NCI-H345 (cell line): ENCODE measurements around the gene SCN4B.

ENCODE experiments used
- DNase-seq: peaks from one replicate; lab custom pipeline; 2025; lab: John Stamatoyannopoulos, UW

Gene SCN4B

GRCh38 chr11:118174006-118174567 lies 21.5 kb upstream of the SCN4B start:
- DNase-seq, result no peak

GRCh38 chr11:118172356-118172755 lies 19.7 kb upstream of the SCN4B start:
- DNase-seq, result no peak

DNA sequence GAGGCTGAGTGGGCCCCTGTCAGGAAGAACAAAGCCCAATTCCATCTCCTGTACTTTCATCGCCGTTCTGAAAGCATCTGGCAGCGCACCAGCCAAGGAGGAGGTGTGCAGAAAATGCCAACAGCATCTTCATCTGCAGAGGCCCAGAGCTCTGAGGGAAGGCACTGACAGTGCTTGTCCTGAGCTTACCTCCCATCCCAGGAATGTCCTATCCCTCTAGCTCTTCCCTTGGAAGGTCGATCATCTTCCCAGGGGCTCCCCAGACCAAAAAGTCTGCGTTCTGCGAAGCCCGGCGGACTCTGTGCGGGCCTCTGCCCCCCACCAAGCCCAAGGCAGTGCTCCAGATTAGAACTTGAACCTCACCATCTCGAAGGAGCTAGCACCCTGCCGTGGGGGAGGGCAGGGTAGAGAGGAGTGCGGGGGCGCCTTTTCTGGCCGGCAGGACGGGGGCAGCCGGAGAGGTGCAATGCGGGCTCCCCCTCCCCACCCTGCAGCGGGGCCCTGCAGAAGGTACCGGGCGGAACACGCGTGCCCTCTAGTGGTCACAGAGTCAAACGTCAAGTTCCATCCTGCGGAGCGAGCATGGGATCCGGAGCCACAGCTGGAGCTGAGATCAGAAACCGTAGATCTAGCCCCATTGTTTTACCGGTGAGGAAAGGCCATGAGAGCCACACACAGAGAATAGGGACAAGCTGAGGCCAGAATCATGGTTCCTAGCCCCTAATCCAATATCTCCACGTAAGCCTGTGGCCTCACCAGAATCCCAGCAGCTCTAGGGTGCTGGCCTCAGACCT lies 18.8 kb upstream of the SCN4B start:
- DNase-seq, result peak; percentile 81

- DNase-seq, result no peak
Measured at GRCh38 chr11:118170882-118171268, 18.3 kb upstream of the SCN4B start.

- no peak for DNase-seq
Measured at GRCh38 chr11:118170231-118170630, 17.6 kb upstream of the SCN4B start.

- no peak for DNase-seq
Measured at GRCh38 chr11:118169300-118170140, 16.9 kb upstream of the SCN4B start.

DNA sequence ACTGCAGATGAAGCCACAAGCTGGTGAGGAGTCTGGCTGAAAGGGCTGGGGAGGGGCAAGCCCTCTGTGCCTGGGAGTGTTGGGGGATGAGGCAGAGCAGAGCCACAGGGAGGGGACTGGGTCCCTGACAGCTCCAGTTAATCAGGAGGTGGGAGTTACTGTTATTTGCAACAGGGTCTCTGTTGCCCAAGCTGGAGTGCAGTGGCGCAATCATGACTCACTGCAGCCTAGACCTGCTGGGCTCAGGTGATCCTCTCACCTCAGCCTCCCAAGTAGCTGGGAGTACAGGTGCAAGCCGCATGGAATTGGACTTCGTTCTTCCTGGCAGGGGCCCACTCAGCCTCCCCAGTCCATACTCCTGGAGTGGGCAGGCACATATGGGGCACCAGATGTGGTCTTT lies 16.1 kb upstream of the SCN4B start:
- DNase-seq, result no peak

DNA sequence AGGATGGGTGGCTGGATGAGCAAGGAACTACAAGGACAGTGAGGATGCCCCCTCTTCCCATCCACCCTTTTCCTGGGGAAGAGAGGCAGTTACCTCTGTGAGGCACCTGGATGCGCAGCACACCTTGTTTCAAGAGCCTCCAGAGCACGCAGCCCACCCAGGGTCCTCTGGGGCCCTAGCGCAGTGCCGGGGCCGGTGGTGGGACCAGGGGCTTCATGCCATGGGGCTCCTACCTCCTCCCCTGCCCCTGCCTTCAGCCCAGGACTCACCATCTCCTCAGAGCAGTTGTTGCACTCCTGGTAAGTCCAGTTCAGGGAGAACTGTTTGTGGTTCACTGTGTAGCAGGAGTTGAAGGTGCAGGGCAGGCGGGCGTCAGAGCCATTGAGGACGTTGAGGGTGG lies 15.7 kb upstream of the SCN4B start:
- DNase-seq, result no peak

- DNase-seq, result no peak
Measured at GRCh38 chr11:118167906-118168305, 15.3 kb upstream of the SCN4B start.

GRCh38 chr11:118167253-118167652 lies 14.6 kb upstream of the SCN4B start:
- DNase-seq, result no peak

DNA sequence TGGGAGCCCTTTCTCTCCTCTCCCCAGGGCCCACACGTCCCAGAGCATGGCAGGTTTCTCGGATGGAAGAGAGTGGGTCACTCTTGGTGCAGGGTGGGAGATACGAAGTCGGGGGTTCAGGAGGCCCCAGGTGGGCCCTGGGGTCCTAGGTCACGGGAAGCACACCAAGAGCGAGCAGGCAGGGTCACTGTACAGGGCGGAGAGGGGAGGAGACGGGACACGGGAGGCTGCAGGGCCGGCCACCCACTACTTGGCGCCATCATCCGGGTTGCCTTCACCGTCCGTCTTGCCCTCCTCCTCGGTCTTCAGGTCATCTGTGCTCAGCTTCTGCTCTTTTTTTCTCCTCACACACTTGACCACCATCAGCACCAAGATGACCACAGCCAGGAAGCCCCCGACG lies 14.0 kb upstream of the SCN4B start:
- no peak for DNase-seq

- no peak for DNase-seq
Measured at GRCh38 chr11:118164885-118165284, 12.3 kb upstream of the SCN4B start.

- no peak for DNase-seq
Measured at GRCh38 chr11:118163494-118163893, 10.9 kb upstream of the SCN4B start.

GRCh38 chr11:118162846-118163245 lies 10.2 kb upstream of the SCN4B start:
- DNase-seq, result no peak

DNA sequence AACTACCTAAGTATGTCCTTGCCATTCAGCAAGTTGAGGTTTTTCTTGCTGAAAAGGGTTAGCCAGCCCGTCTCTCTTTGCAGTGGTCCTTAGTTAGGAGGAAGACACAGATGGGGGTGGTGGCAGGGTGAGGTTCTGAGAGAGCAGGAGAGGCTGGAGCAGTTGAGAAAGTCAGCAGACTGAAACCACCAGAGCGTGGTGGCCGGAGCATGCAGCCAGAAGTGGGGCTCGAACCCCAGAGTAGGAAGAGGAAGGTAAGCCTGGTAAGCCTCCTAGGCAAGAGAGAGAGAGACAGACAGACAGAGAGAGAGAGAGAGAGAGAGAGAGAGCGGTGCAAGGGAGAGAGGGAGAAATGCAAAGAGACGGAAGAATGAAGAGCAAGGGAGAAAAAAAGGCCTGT lies 9.2 kb upstream of the SCN4B start:
- DNase-seq, result no peak

- no peak for DNase-seq
Measured at GRCh38 chr11:118157186-118157895, 4.7 kb upstream of the SCN4B start.

DNA sequence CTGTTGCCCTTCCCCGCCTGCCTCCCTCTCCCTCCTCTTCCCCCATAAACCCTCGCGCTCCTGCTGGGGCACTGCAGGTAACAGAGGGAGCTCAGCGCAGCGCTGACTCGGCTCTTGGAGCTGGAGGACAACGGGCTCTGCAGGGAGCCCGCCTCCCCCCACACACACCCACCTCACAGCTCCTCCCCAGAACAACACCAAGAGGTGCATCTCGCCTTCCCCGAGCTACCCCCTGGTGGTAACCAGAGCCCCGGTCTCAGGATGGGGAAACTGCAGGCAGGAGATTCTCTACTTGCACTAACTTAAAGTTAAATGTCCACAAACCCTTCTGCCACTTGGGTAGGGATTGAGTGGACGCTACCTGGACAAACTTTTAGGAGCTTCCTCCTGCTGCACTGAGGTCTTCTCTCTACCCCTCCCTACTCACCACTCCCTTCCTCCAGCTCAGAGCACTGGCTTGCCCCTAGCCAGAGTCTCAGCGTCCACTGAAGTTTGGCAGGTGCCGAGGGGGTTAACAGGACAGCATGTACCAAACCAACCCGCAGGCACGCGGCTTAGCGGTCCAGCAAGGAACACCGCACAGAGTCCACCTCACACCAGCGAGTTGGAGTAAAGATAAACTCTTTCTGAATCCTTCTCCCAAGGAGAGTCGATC lies 4.0 kb upstream of the SCN4B start:
- DNase-seq, result peak; percentile 82

GRCh38 chr11:118155776-118156530 lies 3.3 kb upstream of the SCN4B start:
- DNase-seq, result peak; percentile 56

DNA sequence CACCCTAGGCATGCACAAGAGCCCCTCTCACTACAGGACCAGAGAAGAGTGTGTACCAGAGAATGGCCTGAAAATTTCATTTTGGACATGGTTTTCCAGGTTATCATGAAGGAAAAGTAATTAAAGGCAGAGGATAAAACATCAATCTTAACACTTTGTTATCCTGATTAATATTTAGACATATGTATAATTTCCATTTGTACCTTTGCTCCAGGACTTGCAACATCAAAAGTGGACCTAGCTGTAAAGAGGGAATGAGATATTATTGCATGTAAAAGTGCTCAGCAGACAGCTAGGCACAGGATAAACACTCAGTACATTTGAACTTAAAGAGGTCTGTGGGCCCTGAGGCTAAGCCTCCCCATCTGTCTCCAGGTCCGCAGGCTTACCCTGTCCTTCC lies 2.0 kb upstream of the SCN4B start:
- DNase-seq, result no peak

- no peak for DNase-seq
Measured at GRCh38 chr11:118153976-118154375, 1.4 kb upstream of the SCN4B start.

GRCh38 chr11:118153516-118153915 lies 893 bp upstream of the SCN4B start:
- no peak for DNase-seq
